Activated naive CD4-positive, alpha-beta T cell treated with anti-CD3 and anti-CD28 coated beads, Interleukin-2, amount 50 U/mL, for 24 hours (primary cell): Measurements from ENCODE around the gene SREK1IP1.

Source experiments
- H3K27ac Mint-ChIP-seq: one replicate; pipeline ENCODE4 v1.8.0; 2021; ENCODE audit warnings: mild to moderate bottlenecking, mixed read lengths
- H3K27me3 Mint-ChIP-seq: one replicate; pipeline ENCODE4 v1.8.0; 2021; ENCODE audit warnings: mixed read lengths
- H3K36me3 Mint-ChIP-seq: one replicate; pipeline ENCODE4 v1.8.0; 2021; ENCODE audit warnings: mixed read lengths
- H3K4me1 Mint-ChIP-seq: one replicate; pipeline ENCODE4 v1.8.0; 2021; ENCODE audit warnings: mixed read lengths
- H3K4me3 Mint-ChIP-seq: one replicate; pipeline ENCODE4 v1.8.0; 2021; ENCODE audit warnings: mild to moderate bottlenecking, mixed read lengths
- H3K9me3 Mint-ChIP-seq: one replicate; pipeline ENCODE4 v1.8.0; 2021; ENCODE audit warnings: mixed read lengths

Gene SREK1IP1

GRCh38 chr5:64671678-64672077 lies 96.8 kb downstream of the SREK1IP1 start:
- Mint-ChIP-seq H3K9me3 (no peaks in the 10 kb centered on the region), H3K27me3 (peaks cover 7% of the 10 kb centered on the region), H3K27ac (no peak overlapping the region), H3K36me3 (no peaks in the 10 kb centered on the region), H3K4me3 (no peak overlapping the region), H3K4me1 (no peaks in the 10 kb centered on the region)

- H3K27ac Mint-ChIP-seq: no peak overlapping the region
- no peak overlapping the region for H3K4me3 Mint-ChIP-seq
- H3K36me3 Mint-ChIP-seq: no peaks in the 10 kb centered on the region
- no peaks in the 10 kb centered on the region for H3K4me1 Mint-ChIP-seq
- H3K27me3 Mint-ChIP-seq: peaks cover 11% of the 10 kb centered on the region
- no peaks in the 10 kb centered on the region for H3K9me3 Mint-ChIP-seq
These were observed 98.2 kb downstream of the SREK1IP1 start for GRCh38 chr5:64670277-64670676.
